NCI-H1436 (cell line): Measurements from ENCODE around the gene PVALEF.
"Not testable (repeated sequence)": the region's sequence is repeated elsewhere in the genome, so short reads cannot be mapped to it uniquely, and the experiment has no call there.

Source experiments
- DNase-seq: peaks from one replicate; lab custom pipeline; 2025; lab: John Stamatoyannopoulos, UW

PVALEF gene

DNA sequence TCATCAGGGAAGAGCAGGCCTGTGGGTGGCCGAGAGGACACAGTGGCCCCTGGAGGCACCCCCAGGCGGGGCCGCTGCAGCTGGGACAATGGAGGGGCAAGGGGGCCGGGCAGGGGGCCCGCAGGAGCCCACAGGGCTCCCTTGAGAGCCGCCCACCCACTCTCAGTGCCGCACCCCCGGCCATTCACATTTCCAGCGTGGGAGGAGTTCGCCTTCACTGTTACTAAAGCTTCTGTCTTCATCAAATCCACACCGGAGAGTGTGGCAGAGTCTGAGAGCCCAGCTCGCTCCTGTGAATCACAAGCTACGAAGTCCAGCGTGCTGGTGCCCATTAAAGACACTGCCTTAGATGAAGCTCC lies 20.9 kb upstream of the PVALEF start:
- DNase-seq = no peak

DNA sequence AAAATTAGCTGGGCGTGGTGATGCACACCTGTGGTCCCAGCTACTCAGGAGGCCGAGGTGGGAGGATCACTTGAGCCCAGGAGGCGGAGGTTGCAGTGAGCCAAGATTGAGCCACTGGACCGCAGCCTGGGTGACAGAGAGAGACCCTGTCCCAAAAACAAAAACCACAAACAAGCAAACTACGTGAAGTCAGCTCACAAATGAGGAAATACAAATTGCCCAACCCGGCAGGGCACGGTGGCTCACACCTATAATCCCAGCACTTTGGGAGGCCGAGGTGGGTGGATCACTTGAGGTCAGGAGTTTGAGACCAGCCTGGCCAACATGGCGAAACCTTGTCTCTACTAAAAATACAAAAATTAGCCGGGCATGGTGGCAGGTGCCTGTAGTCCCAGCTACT lies 19.1 kb upstream of the PVALEF start:
- DNase-seq = not testable (repeated sequence)

DNA sequence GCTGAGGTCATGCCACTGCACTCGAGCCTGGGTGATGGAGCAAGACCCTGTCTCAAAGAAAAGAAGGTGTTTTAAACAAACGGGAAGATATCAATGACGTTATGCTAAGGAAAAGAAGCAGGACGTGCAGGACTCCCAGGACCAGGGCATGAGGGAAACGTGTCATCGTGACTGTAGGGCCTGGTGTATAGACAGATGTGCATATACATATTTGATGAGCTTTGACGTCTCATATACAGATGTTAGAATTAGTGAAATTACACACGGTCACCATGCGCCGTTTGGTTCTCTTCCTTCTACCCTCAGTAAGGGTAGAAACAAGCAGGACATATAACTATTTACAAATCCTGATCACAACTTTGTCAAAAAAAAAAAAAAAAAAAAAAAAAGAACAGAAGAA lies 17.6 kb upstream of the PVALEF start:
- no peak for DNase-seq

- no peak for DNase-seq
These were observed 16.7 kb upstream of the PVALEF start for GRCh38 chr17:81148571-81148970.

DNA sequence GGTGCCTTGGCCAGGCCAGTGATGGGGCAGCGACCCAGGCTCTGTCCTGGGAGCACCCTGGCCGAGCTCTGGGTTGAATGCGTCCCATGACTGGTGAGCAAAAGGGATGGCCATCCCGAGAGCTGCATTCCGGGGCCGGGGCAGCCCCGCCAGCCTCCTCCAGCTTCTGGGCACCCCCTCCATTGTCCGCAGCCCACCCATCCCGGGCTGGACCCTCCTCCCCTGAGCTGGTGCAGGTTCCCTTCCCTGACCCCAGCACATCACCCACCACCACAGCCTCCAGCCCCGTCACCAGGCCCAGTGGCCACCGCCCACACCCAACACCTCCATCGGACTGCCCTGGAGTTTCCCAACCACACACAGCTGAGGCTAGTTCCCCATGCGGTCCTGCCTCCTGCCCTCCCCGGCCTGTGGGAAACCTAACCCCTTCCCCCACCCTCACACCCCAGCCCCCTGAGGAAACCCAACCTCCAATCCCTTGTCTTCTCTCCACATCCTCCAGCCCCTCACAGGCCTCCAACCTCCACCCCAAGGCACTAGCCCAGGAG lies 16.2 kb upstream of the PVALEF start:
- DNase-seq = no peak

DNA sequence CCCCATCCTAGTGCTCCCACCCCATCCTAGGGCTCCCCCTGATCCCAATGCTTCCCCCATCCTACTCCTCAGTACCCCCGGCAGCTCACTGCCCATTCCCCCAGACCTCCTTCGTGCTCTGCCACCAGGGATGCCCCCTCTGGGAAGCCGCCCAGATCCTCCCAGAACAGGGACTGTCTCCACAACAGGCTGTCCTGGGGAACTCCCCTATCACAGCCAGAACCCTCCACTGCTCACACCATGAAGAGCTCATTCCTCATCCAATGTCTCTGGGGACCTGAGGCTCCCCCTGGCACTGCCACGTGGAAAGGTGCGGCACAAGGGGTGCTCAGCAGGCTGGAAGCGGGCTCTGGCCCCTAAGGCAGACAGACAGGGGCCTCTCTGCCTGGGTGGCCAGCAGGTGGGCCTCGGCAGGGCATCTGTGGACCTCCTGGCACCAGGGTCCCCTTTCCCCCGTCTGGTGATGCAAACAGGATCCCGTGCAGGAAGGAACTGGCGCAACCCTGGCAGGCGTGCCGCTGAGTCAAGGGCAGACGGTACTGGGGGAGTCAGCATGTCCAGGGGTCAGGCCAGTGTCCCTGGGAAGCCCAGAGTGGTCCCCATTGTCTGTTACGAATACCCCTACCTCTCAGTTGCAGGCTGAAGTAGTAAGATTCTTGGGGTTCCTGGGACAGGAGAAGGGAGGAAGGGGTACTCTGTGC lies 14.8 kb upstream of the PVALEF start:
- no peak for DNase-seq

GRCh38 chr17:81151278-81151677 lies 14.0 kb upstream of the PVALEF start:
- DNase-seq = no peak

- DNase-seq = no peak
These were observed 12.9 kb upstream of the PVALEF start for GRCh38 chr17:81152288-81152828.

DNA sequence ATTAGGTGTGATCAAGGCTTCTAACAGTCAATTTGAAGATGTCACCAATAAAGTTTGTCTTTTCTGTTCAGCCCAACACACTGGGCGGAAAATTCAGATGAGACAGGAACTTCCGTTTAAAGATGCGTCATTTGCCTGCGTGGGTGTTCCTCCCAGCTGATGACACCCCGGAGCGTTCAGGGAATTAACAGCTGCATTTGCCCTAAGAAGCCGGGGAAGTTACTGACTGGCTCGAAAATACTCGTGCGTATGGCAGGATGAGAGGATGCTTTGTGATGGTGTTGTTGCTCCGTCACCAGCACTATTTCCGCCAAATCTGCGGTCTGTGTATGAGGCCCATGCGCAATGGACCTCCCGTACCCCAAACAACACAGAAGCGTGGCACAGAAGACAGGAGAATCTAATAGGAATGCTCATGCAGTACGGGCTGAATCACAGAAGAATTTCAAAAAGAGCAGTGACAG lies 11.9 kb upstream of the PVALEF start:
- DNase-seq = no peak

DNA sequence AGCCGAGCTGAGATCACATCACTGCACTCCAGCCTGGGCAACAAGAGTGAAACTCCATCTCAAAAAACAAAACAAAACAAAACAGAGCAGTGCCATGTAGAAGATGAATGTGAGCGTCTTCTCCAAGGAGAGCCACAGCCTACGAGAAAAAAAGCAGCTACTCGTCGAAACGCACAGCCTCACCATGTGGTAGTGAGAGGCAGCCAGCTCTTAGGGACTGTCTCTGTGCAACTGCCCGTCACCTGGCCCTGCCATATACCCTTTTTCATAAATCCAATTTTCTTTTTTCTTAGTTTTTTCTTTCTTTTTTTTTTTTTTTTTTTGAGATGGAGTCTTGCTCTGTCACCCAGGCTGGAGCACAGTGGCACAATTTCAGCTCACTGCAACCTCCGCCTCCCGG lies 11.3 kb upstream of the PVALEF start:
- not testable (repeated sequence) for DNase-seq

GRCh38 chr17:81154961-81155360 lies 10.3 kb upstream of the PVALEF start:
- no peak for DNase-seq

GRCh38 chr17:81156866-81157805 lies 8.2 kb upstream of the PVALEF start:
- DNase-seq = no peak

DNA sequence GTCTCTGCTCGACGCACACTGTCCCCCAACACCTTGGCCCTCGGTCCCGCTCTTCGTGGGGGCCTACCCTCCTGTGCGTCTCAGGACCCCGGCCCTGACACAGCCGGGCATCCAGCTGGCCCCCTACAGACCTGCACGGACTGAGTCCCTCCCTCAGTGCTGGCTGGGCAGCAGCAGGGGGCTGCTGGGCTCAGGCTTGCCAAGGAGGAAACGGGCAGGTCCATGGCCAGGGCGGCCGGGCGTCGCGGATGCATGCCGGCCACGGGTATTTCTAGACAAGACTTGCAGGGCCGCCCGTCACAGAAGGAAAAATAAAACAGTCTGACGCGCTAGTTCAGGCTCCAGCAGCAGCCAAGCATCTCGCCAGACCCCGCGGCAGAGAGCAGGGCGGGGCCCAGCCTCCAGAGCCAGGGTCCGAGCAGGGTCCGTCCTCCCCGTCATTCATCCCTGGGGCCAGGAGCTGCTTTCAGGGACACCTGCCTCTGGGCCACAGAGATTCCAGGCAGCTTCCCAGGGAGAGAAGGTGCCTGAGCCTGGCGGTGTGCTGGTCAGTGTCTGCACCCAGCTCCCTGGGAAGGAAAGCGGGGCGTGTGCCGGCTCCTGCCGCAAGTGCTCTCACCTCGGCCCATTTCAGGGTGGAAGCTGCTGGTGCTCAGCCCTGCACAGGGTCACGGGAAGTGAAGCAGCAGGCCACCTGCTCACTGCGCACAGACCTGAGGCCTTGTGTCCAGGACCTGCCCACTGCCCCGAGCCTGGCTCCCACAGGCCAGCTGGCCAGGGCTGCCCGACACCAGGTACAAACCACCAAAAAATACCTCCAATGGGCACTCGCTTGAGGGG lies 7.2 kb upstream of the PVALEF start:
- DNase-seq = no peak

- no peak for DNase-seq
These were observed 6.4 kb upstream of the PVALEF start for GRCh38 chr17:81158688-81159590.

DNA sequence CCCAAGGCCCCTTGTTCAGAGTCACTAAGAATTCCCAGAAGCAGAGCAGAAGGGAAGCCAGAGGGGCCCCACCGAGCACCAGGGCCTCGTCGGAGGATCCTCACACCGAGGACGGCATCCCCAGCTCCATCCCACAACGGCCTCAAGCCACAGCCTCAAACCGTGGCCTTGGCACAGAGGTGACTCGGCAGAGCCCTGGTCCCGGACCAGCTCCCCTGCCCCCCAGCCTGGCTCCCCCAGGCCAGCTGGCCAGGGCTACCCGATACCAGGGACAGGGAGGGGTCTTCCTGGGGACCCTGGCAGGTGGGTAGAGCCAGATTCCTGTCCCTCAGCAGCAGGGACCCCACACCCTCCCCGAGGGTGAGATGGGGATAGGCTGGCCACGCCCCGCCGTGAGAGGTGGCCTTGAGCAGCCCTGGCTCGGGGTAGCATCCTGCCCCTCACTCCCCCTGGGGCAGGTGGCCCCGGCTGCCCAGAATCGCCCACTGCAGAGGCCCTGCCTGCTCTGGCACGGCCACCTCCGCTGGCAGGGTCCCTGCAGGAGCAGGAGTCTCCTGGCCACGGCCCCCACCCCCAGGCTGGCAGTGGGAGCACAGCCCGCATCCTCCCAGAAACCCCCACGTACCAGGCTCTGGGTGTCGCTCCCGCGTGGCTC lies 5.6 kb upstream of the PVALEF start:
- DNase-seq = no peak

DNA sequence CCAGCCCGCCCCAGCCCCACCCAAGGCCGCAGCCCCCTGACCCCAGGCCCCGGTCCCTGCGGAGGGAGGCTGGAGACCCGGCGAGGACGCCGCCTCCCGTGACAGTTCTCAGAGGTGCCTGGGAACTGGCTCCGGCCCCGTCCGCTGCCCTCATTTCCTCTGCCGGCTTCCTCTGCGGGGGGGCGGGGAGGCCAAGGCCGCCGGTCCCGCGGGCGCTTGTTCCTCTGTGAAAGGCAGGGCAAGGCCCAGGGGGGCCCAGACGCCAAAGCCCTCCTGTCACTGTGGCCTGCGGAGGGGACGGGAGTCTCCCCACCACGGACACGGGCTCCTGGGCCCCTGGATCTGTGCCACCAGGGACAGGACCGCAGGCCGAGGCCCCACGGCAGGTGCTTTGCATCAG lies 5.0 kb upstream of the PVALEF start:
- DNase-seq = no peak

DNA sequence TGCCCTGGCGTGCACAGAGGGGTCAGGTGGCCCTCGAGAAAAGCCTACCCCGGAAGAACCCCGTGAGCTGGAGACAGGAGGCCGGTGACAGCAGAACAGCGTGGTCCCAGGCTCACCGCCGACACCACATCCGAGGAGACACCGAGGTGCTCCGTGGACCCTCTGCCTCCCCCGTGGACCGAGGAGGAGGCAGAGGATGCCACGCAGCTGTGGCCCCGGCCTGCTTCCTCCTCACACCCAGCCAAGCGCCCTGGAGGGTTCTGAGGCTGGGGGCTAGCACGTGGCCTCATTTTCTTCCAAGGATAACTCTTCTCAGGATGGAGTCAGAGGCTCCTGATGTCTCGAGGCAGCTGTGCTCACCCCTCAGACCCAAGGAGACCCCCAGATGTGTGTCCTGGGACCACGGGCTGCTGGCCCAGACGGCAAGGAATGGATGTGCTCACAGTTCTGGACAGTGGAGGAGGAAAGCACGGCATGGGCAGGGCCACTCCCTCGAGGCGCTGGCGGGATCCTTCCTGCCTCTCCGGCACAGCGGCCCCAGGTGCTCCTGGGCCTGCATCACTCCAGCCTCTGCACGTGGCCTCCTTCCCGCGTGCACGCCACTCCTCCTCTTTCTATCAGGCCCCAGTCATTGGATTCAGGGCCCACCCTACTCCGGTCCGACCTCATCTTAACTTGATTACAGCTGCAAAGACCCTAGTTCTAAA lies 4.4 kb upstream of the PVALEF start:
- no peak for DNase-seq

DNA sequence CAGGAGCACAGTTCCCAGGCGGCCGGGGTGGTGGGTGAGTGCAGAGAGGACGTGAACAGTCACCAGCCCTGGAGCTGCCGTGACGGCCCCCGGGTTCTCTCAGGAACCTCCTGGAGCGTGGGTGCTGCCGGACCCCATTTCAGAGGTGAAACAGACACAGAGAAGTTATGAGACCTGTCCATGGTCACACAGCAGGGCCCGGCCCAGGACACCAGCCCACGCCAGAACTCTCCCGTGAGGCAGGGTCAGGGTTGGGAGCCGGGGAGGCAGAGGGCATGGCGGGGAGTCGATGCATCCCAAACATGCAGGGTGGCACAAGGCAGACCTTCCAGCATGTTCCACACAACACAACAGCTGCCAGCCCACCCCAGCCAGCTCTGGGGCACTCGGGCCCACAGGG lies 3.8 kb upstream of the PVALEF start:
- no peak for DNase-seq

DNA sequence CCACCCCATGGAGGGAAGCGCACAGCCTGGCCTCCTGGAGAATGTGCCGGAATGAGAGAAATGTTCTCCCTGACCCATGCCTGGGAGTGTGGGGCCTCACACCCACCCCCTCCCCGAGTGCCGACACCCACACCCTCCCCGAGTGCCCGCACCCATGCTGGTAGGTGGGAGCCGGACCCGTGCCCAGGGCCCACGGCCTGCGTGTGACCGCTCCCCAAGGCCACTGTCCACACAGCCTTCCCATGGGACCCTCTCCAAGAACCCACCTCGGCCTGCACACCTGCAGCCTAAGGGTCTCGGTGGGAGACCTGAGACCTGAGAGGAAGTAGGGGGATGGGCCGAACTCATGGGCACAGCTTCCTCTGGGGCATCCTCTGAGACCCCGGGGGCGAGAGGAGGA lies 3.3 kb upstream of the PVALEF start:
- DNase-seq = no peak

DNA sequence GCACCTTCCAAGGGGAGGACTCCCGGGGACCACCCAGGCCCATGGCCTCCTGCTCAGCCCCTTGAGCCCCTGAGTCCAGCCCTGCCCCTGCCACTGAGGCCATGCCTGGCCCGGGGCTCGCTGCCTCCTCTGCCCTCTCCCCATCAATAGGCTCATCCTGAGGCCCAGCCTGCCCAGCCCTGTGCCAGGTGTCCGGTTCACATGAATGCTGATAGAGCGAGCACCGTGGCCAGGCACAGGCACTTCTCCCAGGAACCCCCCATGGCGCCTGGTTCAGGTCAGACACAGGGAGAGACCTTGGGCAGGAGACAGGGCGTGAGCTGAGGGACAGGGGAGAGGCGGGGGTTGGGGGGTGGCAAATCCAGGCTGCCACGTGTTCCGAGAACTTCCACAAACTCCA lies 2.8 kb upstream of the PVALEF start:
- DNase-seq = no peak
